GM21576 (cell line): ENCODE data around the gene CNIH1.
"Not testable (repeated sequence)": the region's sequence is repeated elsewhere in the genome, so short reads cannot be mapped to it uniquely, and the experiment has no call there.

Experiments
- ATAC-seq: cut with Tn5 transposase; IDR thresholded peaks from one replicate; pipeline ENCODE4 v1.9.1; 2021; ENCODE audit warnings: mild to moderate bottlenecking, moderate library complexity; ENCODE audit not compliant: unreplicated experiment

The CNIH1 gene

DNA sequence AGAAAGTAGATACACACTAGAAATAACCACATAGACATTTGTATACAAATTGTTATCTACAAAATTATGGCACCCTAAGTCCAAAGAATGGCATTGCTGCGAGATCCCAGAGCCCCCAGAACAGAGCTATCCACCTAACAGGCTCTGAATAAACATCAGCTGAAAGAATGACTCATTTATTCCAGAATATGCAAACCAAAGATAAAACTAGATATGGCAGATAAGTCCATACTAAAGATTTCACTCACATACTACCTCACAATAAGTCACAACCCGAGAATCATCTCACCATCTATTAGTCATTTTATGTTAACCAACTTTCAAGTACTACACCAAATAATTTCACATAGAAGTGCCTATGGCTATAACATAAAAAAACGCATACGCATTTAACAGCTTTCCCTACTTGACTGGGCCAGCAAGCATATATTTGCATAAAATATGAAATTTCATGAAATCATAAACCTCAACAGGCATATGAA, 5.6 kb downstream of the CNIH1 start:
- peak; percentile 45 for ATAC-seq

DNA sequence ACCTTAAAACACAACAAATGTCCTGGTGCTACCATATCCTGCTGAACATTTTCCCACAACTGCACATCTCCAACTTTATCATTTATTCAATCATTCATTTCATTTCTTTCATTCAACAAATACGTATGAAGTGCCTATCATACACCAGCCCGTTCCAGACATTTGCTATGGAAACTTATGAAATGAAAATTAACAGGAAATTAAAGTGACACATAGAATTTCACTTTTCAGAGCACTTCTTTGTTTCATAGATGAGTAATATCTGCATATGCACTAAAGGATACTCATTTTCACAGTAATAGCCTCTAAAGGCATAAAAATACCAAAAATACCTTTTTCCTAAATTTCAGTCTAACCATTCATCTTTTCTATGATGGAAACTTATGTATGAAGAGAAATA, 12.6 kb downstream of the CNIH1 start:
- no peak for ATAC-seq

DNA sequence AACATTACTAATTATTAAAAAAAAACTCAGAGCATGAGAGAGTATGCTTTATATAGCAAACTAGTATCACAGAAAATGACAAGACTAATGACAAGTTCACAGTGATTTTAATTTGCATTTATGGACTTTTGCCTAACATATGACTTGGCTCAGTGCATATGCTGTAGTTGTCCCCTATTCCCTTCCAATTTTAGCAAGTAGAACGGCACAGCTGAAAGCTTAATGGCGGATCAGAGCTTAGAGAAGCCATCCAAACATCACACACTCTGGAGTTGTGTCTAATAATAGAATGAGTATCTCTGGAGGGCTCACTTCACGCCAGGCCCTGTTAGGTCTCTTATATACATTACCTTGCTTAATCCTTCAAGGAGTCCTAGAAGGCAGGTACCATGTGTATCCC, 13.3 kb downstream of the CNIH1 start:
- ATAC-seq, result no peak

DNA sequence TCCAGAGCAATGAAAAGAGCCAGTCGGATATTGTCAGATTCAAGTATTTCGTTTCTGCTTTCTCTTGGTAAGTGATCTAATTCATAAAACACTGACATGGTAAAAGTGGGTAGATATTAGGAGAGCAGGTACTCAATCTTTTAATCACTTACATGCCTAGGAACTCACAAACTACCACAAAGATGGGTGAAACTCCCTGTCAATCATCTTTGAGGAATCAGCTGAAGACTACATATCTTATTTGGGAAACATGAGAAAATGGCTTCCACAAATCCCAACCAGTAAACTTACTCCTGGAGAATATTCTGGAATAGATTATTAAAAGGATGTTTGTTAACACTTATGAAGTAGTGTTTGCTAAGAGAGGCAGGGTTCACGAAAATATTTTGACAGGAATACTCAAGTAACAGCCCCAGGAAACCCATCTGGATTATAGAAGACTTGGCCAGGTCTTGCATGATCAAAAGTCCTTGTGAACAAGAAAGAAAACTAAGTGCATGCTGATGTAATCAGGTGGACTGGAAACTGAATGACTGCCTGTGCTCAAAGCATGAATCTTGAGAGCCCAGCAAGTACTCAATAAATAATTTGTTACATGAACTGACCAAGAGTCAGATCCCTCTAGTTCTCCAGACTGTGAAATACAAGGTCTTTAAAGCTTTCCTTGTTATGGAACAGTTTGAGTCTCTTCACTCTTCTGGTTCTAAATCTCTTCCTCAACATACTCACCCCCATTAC, 15.5 kb downstream of the CNIH1 start:
- ATAC-seq, result no peak

DNA sequence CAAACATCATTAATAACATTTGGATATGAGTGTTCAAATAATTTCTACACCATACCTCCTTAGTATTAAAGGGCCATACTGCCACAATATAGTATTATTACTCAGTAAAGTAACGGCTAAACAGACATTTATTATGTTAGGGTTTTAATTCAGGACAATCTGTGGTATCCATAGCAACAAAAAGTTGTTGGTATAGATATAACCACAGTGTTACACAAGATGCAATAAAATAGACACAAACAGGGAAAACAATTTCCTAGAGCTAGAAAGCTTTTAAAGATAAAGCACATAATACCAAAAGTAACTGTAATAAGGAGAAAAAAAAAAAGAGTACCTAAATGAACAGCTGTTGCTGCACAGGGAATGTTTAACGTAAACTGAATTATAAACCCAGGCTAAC, 16.1 kb downstream of the CNIH1 start:
- ATAC-seq, result no peak

DNA sequence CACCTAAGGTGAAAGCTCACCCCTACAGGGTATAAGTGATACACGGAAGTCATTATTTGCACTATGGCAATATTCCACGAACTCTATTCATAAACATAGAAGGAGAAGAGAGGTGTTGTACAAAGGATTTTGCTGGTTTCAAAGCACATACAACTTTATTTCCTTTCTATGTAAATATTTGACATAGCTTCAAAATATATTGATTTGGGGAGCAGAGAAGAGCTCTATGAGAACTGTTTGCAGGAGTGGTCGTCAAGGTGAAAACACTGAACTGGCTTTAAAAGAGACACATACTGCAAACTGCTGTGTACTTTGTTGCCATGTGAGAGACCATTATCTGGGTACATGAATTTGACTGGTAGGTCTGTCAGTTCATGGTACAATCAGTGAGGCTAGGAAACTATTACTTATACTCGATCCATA, 16.7 kb downstream of the CNIH1 start:
- no peak for ATAC-seq

DNA sequence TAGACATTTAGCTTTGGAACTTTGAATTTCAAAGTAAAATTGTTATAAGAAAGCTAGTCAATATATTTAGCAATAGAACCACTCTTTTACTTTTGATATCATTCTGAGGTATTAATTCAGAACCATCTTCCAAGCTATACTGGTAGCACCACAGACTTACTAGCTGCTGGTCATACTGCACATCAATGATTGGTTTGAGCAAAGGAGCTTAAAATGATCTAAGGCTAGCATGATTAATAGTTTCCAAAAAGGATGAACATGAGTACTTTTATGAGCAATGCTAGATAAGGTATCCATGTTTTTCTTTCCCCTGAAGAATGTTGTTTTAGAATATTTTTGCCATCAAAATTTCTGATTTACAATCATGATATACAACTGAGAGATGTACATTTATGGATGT, 17.2 kb downstream of the CNIH1 start:
- no peak for ATAC-seq

DNA sequence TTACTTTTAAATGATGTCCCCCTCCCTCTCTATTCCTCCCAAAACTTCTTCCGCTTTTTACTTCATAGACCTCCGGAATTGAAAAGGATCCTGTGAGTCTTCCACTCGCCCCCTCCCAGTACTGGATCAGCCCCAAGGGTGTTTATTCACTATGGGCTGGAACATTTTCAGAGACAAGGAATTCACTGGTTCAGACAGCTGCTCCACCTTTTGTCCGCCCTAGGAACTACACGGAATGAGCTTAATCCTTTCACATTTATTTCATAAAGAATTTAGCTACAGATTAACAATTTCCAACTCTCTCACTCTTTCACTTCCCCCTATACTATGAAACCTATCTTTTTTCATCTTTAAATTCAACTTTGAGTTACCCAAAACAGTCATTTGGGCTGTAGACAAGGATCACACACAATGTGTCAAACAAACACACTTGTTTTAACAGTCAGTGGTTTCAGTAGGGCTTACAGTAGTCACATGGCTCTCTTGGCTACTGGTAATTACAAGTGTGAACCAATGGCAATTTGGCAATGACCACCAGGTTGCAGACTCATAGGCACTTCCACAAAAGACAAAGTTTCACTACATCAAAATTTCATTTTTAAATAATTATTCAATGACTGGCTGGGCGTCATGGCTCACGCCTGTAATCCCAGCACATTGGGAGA, 20.6 kb downstream of the CNIH1 start:
- no peak for ATAC-seq

DNA sequence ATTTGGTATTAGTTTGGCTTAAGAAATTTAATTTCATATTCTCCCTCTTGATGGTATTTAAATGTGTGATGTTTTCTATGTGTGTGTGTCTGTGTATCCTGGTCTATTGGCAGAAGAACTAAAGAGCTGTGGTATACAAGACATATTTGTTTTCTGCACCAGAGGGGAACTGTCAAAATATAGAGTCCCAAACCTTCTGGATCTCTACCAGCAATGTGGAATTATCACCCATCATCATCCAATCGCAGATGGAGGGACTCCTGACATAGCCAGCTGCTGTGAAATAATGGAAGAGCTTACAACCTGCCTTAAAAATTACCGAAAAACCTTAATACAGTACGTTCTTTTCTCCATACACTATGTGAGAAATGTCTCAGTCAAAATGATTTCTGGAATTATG, 29.8 kb downstream of the CNIH1 start:
- ATAC-seq, result no peak

DNA sequence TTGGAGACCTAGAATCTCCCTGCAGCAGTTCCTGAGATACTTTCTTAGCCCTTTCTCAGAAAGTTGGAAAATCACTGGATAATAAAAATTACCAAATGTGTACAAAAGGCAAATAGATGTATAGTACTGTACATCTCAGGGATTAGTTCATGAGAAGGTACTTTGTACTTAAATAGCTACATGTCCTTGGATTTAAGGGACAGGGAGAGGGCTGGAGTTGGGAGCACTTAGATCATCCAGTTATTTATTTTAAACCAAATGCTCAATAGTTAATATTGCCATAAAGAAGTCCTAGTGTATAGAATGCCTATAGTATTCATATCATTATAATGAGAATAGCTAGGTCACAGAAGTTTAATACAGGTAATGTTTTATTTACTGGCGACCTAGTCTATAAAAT, 31.0 kb downstream of the CNIH1 start:
- no peak for ATAC-seq

DNA sequence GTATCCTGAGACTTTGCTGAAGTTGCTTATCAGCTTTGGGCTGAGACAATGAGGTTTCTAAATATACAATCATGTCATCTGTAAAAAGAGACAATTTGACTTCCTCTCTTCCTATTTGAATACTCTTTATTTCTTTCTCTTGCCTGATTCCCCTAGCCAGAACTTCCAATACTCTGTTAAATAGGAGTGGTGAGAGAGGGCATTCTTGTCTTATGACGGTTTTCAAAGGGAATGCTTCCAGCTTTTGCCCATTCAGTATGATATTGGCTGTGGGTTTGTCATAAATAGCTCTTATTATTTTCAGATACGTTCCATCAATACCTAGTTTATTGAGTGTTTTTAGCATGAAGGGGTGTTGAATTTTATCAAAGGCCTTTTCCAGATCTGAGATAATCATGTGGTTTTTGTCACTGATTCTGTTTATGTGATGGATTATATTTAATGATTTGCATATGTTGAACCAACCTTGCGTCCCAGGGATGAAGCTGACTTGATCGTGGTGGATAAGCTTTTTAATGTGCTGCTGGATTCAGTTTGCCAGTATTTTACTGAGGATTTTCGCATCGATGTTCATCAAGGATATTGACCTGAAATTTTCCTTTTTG, 37.7 kb downstream of the CNIH1 start:
- not testable (repeated sequence) for ATAC-seq

DNA sequence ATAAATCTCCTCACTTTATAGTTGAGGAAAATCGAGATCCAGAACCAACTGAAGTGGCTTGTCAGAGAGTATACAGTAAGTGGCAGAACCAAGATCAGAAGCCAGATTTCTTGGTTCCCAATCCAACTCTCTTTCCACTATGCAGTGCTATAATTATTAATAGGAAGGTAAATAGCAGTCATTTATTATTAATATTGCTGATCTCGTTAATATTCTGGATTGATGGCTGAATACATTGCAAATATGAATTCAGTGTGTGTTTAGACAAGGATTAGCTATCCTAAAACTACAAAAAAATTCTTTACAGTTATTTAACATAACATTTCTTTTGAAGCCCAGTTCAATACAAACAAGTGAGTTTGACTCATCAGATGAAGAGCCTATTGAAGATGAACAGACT, 41.6 kb downstream of the CNIH1 start:
- ATAC-seq, result no peak

DNA sequence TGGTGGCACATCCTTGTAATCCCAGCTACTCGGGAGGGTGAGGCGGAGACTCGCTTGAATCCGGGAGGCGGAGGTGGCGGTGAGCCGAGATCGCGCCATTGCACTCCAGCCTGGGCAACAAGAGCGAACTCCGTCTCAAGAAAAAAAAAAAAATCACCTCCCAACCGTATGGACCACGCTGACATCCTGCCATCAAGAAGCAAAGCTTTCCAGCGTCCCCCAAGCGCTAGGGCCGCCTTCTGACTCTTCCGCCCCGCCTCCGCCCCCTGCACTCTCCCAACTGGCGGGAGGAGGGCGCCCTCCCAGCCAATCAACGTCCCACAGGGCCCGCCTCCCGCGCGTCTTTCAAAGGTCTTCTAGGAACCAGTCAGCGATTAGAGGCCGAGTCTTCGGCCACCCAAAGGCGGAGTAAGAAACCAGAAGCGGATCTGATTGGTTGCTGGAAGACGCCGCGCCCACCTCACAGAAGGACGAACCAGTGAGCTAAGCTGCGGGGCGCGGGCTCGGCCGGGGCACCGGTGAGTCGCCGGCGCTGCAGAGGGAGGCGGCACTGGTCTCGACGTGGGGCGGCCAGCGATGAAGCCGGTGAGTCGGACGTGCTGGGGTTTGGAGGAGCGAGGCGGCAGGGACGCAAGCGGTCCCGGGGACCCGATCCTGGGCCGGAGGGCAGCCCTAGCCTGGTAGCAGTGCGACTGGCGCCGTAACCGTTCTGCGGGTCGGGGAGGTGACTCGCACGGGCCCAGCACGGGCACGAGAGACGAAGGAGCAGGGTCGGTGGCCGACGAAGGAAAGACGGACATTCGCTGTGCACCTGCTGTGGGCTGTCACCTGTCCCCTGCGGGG, 44.5 kb downstream of the CNIH1 start, which contains the start of gene CDKN3:
Gene CDKN3, plus strand, starts transcription at position 515 of the 843 bp plus-strand sequence. Its CDS starts 62 bp downstream, at position 577.
- ATAC-seq, result peak; percentile 96

DNA sequence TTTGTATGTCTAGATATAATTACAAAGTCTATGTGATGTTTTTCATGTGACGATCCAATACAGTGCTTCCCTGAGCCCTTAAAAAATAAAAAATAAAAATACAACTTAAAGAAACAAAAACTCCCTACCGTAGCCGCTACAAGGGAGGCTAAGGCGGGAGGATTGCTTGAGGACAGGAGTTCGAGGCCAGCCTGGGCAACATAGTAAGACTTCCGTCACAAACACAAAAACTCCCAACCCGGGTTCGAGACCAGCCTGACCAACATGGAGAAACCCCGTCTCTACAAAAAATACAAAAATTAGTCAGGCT, 45.0 kb downstream of the CNIH1 start:
- ATAC-seq, result no peak

DNA sequence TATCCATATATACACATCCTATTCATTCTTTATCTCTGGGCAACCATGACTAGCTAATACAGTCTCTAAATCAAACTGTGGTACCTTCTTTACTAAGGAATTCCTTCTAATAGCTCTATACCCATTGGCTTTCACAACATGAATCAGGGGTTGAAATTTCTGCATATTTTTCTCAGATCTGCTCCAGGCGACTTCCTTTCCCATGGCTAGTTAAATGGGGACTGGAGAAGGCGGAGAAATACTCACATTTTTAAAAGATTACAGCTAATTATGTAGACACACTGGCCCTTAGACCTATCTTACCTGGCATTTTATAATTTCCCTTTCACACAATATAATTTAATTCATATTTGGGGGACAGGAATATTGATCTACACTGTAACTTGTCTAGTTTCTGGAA, 45.5 kb downstream of the CNIH1 start:
- no peak for ATAC-seq

DNA sequence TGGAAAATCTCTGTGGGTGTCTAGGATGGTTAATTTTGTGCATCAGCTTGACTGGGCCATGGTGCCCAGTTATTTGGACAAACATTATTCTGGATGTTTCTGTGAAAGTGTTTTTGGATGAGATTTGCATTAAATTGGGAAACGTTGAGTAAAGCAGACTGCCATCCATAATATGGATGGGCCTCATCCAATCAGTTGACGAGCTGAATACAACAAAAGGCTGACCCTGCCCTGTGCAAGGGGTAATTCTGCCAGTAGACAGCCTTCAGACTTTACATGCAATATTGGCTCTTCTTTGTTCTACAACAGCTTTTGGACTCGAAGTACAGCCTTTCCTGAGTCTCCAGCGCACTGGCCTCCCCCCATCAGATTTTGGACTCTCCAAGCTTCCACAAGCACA, 45.9 kb downstream of the CNIH1 start:
- no peak for ATAC-seq

DNA sequence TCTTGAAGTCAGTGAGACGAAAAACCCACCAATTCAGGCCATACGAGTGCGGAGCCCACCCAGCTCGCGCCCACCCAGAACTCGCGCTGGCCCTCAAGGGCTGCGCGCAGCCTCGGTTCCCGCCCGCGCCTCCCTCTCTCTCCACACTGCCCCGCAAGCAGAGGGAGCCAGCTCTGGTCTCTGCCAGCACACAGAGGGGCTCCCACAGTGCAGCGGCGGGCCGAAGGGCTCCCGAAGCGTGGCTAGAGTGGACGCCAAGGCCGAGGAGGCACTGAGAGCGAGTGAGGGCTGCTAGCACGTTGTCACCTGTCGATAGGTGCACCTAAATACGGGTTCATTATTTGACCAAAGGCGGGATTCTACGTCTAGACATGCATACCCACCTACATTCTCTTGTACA, 46.6 kb downstream of the CNIH1 start:
- ATAC-seq, result no peak

DNA sequence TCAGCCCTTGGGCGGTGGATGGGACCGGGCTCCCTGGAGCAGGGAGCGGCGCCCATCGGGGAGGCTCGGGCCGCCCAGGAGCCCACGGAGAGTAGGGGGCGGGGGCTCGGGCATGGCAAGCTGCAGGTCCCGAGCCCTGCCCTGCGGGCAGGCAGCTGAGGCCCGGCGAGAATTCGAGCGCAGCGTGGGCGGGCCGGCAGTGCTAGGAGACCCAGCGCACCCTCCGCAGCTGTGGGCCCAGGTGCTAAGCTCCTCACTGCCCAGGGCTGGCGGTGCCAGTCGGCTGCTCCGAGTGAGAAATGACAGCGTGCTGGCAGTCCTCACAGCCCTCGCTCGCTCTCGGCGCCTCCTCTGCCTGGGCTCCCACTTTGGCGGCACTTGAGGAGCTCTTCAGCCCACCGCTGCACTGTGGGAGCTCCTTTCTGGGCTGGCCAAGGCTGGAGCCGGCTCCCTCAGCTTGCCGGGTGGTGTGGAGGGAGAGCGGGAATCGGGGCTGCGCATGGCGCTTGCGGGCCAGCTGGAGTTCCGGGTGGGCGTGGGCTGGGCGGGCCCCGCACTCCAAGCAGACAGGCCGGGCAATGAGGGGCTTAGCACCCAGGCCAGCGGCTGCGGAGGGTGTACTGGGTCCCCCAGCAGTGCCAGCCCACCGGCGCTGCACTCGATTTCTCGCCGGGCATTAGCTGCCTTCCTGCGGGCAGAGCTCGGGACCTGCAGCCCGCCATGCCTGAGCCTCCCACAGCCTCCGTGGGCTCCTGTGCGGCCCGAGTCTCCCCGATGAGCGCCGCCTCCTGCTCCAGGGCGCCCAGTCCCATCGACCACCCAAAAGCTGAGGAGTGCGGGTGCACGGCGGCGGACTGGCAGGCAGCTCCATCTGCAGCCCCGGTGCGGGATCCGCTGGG, 47.9 kb downstream of the CNIH1 start:
- ATAC-seq, result not testable (repeated sequence)

DNA sequence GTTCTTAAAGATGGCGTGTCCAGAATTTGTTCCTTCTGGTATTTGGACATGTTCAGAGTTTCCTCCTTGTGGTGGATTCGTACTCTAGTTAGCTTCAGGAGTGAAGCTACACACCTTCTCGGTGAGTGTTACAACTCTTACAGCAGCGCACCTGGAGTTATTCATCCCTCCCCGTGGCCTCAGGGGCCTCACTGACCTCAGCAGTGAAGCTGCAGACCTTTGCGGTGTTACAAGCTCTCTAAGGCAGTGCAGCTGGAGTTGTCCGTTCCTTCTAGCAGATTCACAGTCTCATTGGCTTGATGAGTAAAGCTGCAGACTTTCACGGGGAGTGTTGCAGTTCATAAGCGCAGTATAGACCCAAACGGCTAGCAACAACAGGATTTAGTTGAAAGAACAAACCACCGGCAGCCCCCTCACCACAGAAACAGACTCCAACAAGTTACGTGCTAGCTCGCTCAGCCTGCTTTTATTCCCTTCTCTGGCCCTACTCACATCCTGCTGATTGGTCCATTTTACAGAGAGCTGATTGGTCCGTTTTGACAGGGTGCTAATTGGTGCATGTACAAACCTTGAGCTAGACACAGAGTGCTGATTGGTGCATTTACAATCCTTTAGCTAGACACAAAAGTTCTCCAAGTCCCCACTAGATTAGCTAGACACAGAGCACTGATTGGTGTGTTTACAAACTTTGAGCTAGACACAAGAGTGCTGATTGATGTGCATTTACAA, 48.9 kb downstream of the CNIH1 start:
- ATAC-seq, result no peak

DNA sequence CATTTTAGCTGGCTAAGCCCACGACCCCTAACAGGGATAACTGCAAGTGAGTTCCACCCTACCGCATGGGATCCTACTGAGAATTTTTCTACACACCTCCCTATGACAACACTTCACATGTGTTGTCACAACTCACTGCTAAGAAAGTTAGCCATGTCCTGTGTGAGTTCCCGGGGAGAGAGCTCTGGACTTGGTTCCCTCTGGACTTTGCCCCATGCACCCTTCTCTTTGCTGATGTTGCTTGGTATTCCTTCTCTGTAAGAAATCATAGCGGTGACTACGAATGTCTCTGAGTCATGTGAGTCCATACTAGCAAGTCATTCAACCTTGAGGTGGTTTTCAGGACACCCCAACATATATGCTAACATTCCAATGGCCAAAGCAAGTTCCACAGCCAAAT, 53.8 kb downstream of the CNIH1 start:
- ATAC-seq, result no peak
